Mesenchymal stem cell (in vitro differentiated cells and primary cell): ENCODE measurements around the gene CCDC71L.

Experiments
- DNase-seq: peaks from one replicate; pipeline ENCODE4 v3.0.0-alpha.2; 2013
- H2AFZ ChIP-seq: one replicate; pipeline ENCODE4 v1.6.1; 2013; ENCODE audit warnings: low read depth, mild to moderate bottlenecking, control low read depth, inconsistent platforms, low read length, moderate library complexity
- H2AK5ac ChIP-seq: 2 replicates; pipeline ENCODE4 v1.6.1; 2013; ENCODE audit warnings: low read length, moderate library complexity, mild to moderate bottlenecking, inconsistent platforms; ENCODE audit not compliant: severe bottlenecking
- H2BK120ac ChIP-seq: one replicate; pipeline ENCODE4 v1.6.1; 2013; ENCODE audit warnings: low read depth, mild to moderate bottlenecking, inconsistent platforms, low read length, moderate library complexity
- H2BK12ac ChIP-seq, 2 experiments: one replicate each; pipeline ENCODE4 v1.6.1; 2013; ENCODE audit warnings: inconsistent platforms in 2 of 2, low read length in 2 of 2, mild to moderate bottlenecking in 2 of 2, moderate library complexity in 2 of 2, control low read depth in 1 of 2
- H2BK15ac ChIP-seq: one replicate; pipeline ENCODE4 v1.6.1; 2013; ENCODE audit warnings: mild to moderate bottlenecking, low read depth, inconsistent platforms; ENCODE audit not compliant: poor library complexity, severe bottlenecking
- H2BK5ac ChIP-seq: 2 replicates; pipeline ENCODE4 v1.6.1; 2013; ENCODE audit warnings: low read depth, mild to moderate bottlenecking, low read length, control low read depth, inconsistent platforms; ENCODE audit not compliant: poor library complexity, severe bottlenecking
- H3K14ac ChIP-seq, 2 experiments: one replicate each; pipeline ENCODE4 v1.6.1; 2013; ENCODE audit warnings: inconsistent platforms in 2 of 2, low read length in 2 of 2, control low read depth in 1 of 2, mild to moderate bottlenecking in 1 of 2, moderate library complexity in 1 of 2
- H3K18ac ChIP-seq, 2 experiments: one replicate each; pipeline ENCODE4 v1.6.1; 2013; ENCODE audit warnings: inconsistent platforms in 2 of 2, low read length in 2 of 2, control low read depth in 1 of 2, low read depth in 1 of 2, mild to moderate bottlenecking in 1 of 2
- H3K23ac ChIP-seq, 2 experiments: one replicate each; pipeline ENCODE4 v1.6.1; 2013; ENCODE audit warnings: inconsistent platforms in 2 of 2, low read length in 2 of 2, mild to moderate bottlenecking in 2 of 2, moderate library complexity in 2 of 2, control low read depth in 1 of 2
- H3K27ac ChIP-seq: 2 replicates; pipeline ENCODE4 v1.5.1; 2013; ENCODE audit warnings: mild to moderate bottlenecking, moderate library complexity, low read length, control low read depth, inconsistent platforms; ENCODE audit not compliant: poor library complexity, severe bottlenecking
- H3K27me3 ChIP-seq, 2 experiments: 2 replicates each; pipeline versions ENCODE4 v1.6.1 to v1.7.0; 2013; ENCODE audit warnings: low read length in 2 of 2, mild to moderate bottlenecking in 2 of 2, moderate library complexity in 2 of 2, control low read depth in 1 of 2, inconsistent platforms in 1 of 2; ENCODE audit not compliant: control insufficient read depth in 1 of 2, insufficient read depth in 1 of 2
- H3K36me3 ChIP-seq, 2 experiments: 2 replicates each; pipeline versions ENCODE4 v1.6.1 to v1.7.0; 2013; ENCODE audit warnings: low read length in 2 of 2, control low read depth in 1 of 2, inconsistent platforms in 1 of 2, low read depth in 1 of 2, mild to moderate bottlenecking in 1 of 2; ENCODE audit not compliant: insufficient read depth in 2 of 2, control insufficient read depth in 1 of 2
- H3K4ac ChIP-seq, 2 experiments: one replicate each; pipeline ENCODE4 v1.6.1; 2013; ENCODE audit warnings: inconsistent platforms in 2 of 2, low read length in 2 of 2, mild to moderate bottlenecking in 2 of 2, moderate library complexity in 2 of 2, control low read depth in 1 of 2, low read depth in 1 of 2
- H3K4me1 ChIP-seq: 2 replicates; pipeline ENCODE4 v1.6.1; 2013; ENCODE audit warnings: low read depth, low read length, control low read depth; ENCODE audit not compliant: control insufficient read depth, insufficient read depth
- H3K4me2 ChIP-seq: 2 replicates; pipeline ENCODE4 v1.6.1; 2013; ENCODE audit warnings: low read length, mild to moderate bottlenecking, inconsistent platforms; ENCODE audit not compliant: poor library complexity, severe bottlenecking
- H3K4me3 ChIP-seq, 2 experiments: 2 replicates each; pipeline versions ENCODE4 v1.5.1 to v1.7.0; 2013; ENCODE audit warnings: low read length in 2 of 2, mild to moderate bottlenecking in 2 of 2, control low read depth in 1 of 2, low read depth in 1 of 2; ENCODE audit not compliant: insufficient read depth in 1 of 2
- H3K79me1 ChIP-seq: replicated peaks from 2 replicates; pipeline ENCODE4 v1.6.1; 2013; ENCODE audit warnings: mild to moderate bottlenecking, control low read depth, low read length, inconsistent platforms; ENCODE audit not compliant: poor library complexity, severe bottlenecking
- H3K9ac ChIP-seq: 2 replicates; pipeline ENCODE4 v1.7.0; 2013; ENCODE audit warnings: mild to moderate bottlenecking, low read length, moderate library complexity
- H3K9me3 ChIP-seq: 2 replicates; pipeline ENCODE4 v1.7.0; 2013; ENCODE audit warnings: mild to moderate bottlenecking, low read length; ENCODE audit not compliant: control insufficient read depth
- H4K8ac ChIP-seq: one replicate; pipeline ENCODE4 v1.6.1; 2013; ENCODE audit warnings: inconsistent platforms, mild to moderate bottlenecking, low read length, moderate library complexity
- H4K91ac ChIP-seq: one replicate; pipeline ENCODE4 v1.6.1; 2013; ENCODE audit warnings: mild to moderate bottlenecking, low read length, inconsistent platforms
- WGBS: methylation state at CpG from one replicate; pipeline ENCODE4 v1.1.7; 2013; ENCODE audit warnings: mixed read lengths; 5-methylcytosine and 5-hydroxymethylcytosine counted together

The CCDC71L gene

DNA sequence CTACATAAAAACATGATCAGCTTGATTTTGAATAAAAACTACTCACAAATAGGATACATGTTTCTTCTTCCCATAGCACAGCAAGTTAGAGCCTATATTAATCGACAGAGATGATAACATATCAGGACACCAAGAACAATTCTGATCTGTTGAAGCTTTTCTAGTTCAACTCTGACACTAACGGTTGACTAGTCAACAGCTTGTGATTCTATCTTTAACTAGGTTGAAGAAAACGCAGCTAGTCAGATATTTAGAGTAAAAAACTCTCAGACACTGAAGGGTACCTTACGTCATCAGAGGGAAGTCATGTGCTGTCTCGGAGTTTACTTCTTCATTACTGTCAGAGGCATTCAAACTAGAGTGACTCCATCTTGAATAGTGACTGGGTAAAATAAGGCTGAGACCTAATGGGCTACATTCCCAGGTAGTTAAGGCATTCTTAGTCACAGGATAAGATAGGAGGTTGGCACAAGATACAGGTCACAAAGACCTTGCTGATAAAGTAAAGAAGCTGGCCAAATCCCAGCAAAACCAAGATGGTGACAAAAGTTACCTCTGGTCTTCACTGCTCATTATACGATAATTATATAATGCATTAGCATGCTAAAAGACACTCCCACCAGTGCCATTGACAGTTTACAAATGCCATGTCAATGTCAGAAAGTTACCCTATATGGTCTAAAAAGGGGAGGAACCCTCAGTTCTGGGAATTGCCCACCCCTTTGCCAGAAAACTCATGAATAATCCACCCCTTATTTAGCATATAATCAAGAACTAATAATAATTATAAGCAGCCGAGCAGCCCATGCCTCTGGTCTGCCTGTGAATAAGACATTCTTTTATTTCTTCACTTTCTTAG lies 21.3 kb downstream of the CCDC71L start:
- Histone ChIP-seq H4K8ac (no peak overlapping the region), H2BK15ac (no peak overlapping the region), H3K4me2 (no peak overlapping the region), H3K4me3 (no peak overlapping the region), H3K4me1 (no peaks in the 10 kb centered on the region), H2AFZ (no peak overlapping the region), H3K14ac (no peak overlapping the region), H3K36me3 (no peaks in the 10 kb centered on the region), H2BK5ac (no peak overlapping the region), H3K79me1 (no peaks in the 10 kb centered on the region), H4K91ac (no peak overlapping the region), H3K27me3 (no peaks in the 10 kb centered on the region), H3K9ac (no peak overlapping the region), H3K27ac (no peak overlapping the region), H2BK120ac (no peak overlapping the region), H3K9me3 (no peaks in the 10 kb centered on the region), H3K18ac (no peak overlapping the region), H3K23ac (no peak overlapping the region), H2AK5ac (no peak overlapping the region), H2BK12ac (no peak overlapping the region), H3K4ac (no peak overlapping the region)
- no peak for DNase-seq
- WGBS: 89% methylated on average over 7 of the region's 7 CpGs

DNA sequence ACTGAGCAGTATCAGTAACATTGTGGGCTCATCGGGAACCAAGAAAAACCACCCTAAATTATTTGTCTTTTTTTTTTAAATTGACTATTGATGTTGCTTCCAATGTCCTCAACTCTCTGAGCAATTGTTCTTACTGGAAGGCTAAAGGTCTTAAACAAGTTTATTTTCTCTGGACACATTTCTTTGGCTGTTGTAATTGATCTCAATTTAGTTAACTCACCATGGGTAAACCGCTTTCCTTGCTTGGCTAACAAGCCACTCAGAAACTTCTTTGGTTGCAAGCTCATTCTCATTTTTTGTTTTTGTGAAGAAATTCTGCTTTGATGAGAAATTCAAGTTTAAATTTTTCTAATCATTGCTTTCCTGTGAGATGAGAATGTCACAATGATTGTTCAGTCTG lies 25.5 kb downstream of the CCDC71L start:
- no peak overlapping the region for H4K91ac ChIP-seq
- no peaks in the 10 kb centered on the region for H3K9me3 ChIP-seq
- WGBS: 100% methylated on average over 1 of the region's 2 CpGs

DNA sequence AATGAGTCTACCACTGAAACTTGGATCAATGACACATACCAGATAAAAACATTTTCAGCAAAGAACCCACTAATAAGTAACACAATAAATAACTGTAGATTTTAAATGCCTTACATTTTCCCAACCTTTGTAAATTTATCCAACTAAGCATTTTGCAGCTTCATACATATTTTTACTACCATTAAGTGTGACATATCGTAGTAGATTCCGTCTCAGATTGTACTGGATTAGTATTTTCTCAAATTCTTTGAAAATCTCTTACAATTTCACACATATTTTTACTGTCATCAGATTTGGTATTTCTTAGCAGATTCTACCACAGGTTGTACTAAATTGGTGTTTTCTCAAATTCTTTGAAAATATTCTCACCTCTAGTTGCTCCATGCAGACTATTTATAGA lies 26.0 kb downstream of the CCDC71L start:
- H2BK120ac ChIP-seq: no peak overlapping the region
- no peaks in the 10 kb centered on the region for H3K36me3 ChIP-seq
- H3K14ac ChIP-seq: no peak overlapping the region
- H2BK5ac ChIP-seq: no peak overlapping the region
- H2BK12ac ChIP-seq: no peak overlapping the region
- no peak overlapping the region for H4K8ac ChIP-seq
- H3K9ac ChIP-seq: no peak overlapping the region
- no peak overlapping the region for H3K27ac ChIP-seq
- DNase-seq: no peak
- no peak overlapping the region for H2BK15ac ChIP-seq
- no peak overlapping the region for H3K4me3 ChIP-seq
- no peaks in the 10 kb centered on the region for H3K9me3 ChIP-seq
- no peak overlapping the region for H2AK5ac ChIP-seq
- H3K18ac ChIP-seq: no peak overlapping the region
- no peak overlapping the region for H3K4ac ChIP-seq
- no peak overlapping the region for H3K23ac ChIP-seq
- H3K4me2 ChIP-seq: no peak overlapping the region
- WGBS: 100% methylated on average over 2 of the region's 2 CpGs
- H3K4me1 ChIP-seq: peaks cover 2% of the 10 kb centered on the region
- H2AFZ ChIP-seq: no peak overlapping the region
- H3K27me3 ChIP-seq: peaks cover 4 to 32% of the 10 kb centered on the region in 2 experiments
- no peak overlapping the region for H4K91ac ChIP-seq
- no peaks in the 10 kb centered on the region for H3K79me1 ChIP-seq

More for the DNA sequence above, 25.5 kb downstream of the CCDC71L start:
- H3K36me3 ChIP-seq: no peaks in the 10 kb centered on the region
- DNase-seq: no peak
- no peak overlapping the region for H2BK15ac ChIP-seq
- H3K4ac ChIP-seq: no peak overlapping the region
- H3K18ac ChIP-seq: no peak overlapping the region
- H3K23ac ChIP-seq: no peak overlapping the region
- H3K79me1 ChIP-seq: no peaks in the 10 kb centered on the region
- H3K27ac ChIP-seq: no peak overlapping the region
- H4K8ac ChIP-seq: no peak overlapping the region
- no peak overlapping the region for H3K9ac ChIP-seq
- no peak overlapping the region for H3K4me2 ChIP-seq
- peaks cover 4 to 29% of the 10 kb centered on the region in 2 experiments for H3K27me3 ChIP-seq
- no peaks in the 10 kb centered on the region for H3K4me1 ChIP-seq
- no peak overlapping the region for H2BK120ac ChIP-seq
- no peak overlapping the region for H2BK12ac ChIP-seq
- H2BK5ac ChIP-seq: no peak overlapping the region
- no peak overlapping the region for H2AFZ ChIP-seq
- H2AK5ac ChIP-seq: no peak overlapping the region
- H3K4me3 ChIP-seq: no peak overlapping the region
- H3K14ac ChIP-seq: no peak overlapping the region

DNA sequence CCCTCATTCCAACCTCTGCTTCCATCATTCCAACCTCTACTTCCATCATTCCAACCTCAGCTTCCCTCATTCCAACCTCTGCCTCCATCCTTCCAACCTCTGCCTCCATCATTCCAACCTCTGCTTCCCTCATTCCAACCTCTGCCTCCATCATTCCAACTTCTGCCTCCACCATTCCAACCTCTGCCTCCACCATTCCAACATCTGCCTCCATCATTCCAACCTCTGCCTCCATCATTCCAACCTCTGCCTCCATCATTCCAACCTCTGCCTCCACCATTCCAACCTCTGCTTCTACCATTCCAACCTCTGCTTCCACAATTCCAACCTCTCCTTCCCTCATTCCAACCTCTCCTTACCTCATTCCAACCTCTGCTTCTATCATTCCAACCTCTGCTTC lies 30.3 kb downstream of the CCDC71L start:
- H2BK12ac ChIP-seq: no peak overlapping the region
- no peak overlapping the region for H3K23ac ChIP-seq
- H4K91ac ChIP-seq: no peak overlapping the region
- no peak overlapping the region for H2AFZ ChIP-seq
- no peak overlapping the region for H2BK120ac ChIP-seq
- no peak overlapping the region for H3K18ac ChIP-seq
- no peak overlapping the region for H3K27ac ChIP-seq
- H3K4me3 ChIP-seq: no peak overlapping the region
- H2BK5ac ChIP-seq: no peak overlapping the region
- H3K14ac ChIP-seq: peak overlapping the region in 1 of 2 experiments; percentile 41
- H3K9ac ChIP-seq: no peak overlapping the region
- no peak overlapping the region for H4K8ac ChIP-seq
- H2BK15ac ChIP-seq: no peak overlapping the region
- no peaks in the 10 kb centered on the region for H3K9me3 ChIP-seq
- no peaks in the 10 kb centered on the region for H3K79me1 ChIP-seq
- no peak overlapping the region for H3K4me2 ChIP-seq
- peaks cover 2% of the 10 kb centered on the region for H3K4me1 ChIP-seq
- peaks cover 4 to 32% of the 10 kb centered on the region in 2 experiments for H3K27me3 ChIP-seq
- no peak overlapping the region for H3K4ac ChIP-seq
- H3K36me3 ChIP-seq: no peaks in the 10 kb centered on the region
- no peak overlapping the region for H2AK5ac ChIP-seq
- DNase-seq: no peak
